Brain microvascular endothelial cell (primary cell): Measurements from ENCODE around the gene PRKN.

Source experiments
- DNase-seq: peaks from one replicate; pipeline ENCODE4 v3.0.0-alpha.2; 2020
- H3K27ac ChIP-seq: fragments of 250-450 bp; sonication (Bioruptor Pico); 2 replicates; pipeline ENCODE4 v1.5.1; 2020; ENCODE audit warnings: mild to moderate bottlenecking, moderate library complexity
- H3K27me3 ChIP-seq: fragments of 250-450 bp; sonication (Bioruptor Pico); replicated peaks from 2 replicates; pipeline ENCODE4 v1.5.1; 2020; ENCODE audit warnings: mild to moderate bottlenecking
- H3K36me3 ChIP-seq: fragments of 250-450 bp; sonication (Bioruptor Pico); replicated peaks from 2 replicates; pipeline ENCODE4 v1.5.1; 2020; ENCODE audit warnings: mild to moderate bottlenecking
- H3K4me3 ChIP-seq: 2 replicates; pipeline ENCODE4 v1.5.1; 2011; ENCODE audit warnings: low read depth, mild to moderate bottlenecking, control low read depth, low read length, moderate library complexity
- in situ Hi-C: cut with HindIII; loops from 2 replicates; pipeline ENCODE4 v1.10.0; 2017; ENCODE audit warnings: low sequenced_read_pairs, low pct_ligation_motif_present
- TF ChIP-seq, protein P1 (sequence below): IDR thresholded peaks from 2 replicates; pipeline ENCODE4 v1.5.1; 2011; ENCODE audit warnings: low read depth, mild to moderate bottlenecking, moderate library complexity, low read length, control low read depth, inconsistent platforms; ENCODE audit errors: missing control alignments

PRKN gene

DNA sequence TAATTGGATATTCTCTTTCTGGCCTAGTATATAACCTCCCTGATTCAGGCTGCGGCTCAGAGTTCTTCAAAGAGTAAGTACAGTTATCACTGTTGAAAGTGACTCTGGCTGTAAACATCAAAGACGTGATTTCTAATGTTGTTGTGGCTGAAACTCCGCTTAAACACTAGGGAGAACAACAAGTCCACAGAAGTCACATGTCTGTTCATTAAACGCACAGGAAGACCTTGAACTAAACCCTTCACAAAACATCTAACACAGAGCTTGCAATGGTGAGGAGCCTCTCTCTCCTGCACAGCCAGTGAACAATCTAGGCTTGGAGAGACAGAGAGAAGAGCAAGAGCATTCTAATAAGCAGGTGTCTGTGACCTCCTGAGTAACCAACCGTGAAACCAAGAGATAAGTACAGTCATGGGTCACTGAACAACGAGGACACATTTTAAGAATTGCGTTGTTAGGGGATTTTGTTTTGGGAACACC, 249.3 kb downstream of the PRKN start:
- Histone ChIP-seq H3K36me3 (no peaks in the 10 kb centered on the region), H3K27ac (no peak overlapping the region), H3K4me3 (no peak overlapping the region), H3K27me3 (no peaks in the 10 kb centered on the region)
- TF ChIP-seq, protein P1, sequence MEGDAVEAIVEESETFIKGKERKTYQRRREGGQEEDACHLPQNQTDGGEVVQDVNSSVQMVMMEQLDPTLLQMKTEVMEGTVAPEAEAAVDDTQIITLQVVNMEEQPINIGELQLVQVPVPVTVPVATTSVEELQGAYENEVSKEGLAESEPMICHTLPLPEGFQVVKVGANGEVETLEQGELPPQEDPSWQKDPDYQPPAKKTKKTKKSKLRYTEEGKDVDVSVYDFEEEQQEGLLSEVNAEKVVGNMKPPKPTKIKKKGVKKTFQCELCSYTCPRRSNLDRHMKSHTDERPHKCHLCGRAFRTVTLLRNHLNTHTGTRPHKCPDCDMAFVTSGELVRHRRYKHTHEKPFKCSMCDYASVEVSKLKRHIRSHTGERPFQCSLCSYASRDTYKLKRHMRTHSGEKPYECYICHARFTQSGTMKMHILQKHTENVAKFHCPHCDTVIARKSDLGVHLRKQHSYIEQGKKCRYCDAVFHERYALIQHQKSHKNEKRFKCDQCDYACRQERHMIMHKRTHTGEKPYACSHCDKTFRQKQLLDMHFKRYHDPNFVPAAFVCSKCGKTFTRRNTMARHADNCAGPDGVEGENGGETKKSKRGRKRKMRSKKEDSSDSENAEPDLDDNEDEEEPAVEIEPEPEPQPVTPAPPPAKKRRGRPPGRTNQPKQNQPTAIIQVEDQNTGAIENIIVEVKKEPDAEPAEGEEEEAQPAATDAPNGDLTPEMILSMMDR, result no peak
- no peak for DNase-seq
- in situ Hi-C loops, result no loop called here

DNA sequence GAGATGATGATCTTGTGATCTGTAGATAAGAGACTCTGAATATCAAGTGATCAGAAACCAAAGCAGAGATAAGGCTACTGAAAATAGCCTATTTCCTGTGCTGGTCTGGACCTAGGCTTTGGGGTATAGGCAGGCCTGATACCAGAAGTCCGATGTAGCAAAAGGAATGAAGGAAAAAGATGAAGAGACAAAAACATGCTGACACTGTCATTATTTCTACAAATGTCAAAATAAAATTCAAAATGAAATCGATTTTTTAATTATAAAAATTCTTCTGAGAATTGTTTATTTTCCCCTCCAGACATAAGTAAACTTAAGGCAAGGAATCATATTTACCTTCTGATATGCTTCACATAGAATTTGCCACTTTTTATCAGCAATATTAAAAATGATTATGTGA, 252.8 kb downstream of the PRKN start:
- Histone ChIP-seq H3K36me3 (no peaks in the 10 kb centered on the region), H3K4me3 (no peak overlapping the region), H3K27me3 (no peaks in the 10 kb centered on the region), H3K27ac (no peak overlapping the region)
- in situ Hi-C loops, result no loop called here
- DNase-seq, result no peak
- TF ChIP-seq, protein P1, result no peak

DNA sequence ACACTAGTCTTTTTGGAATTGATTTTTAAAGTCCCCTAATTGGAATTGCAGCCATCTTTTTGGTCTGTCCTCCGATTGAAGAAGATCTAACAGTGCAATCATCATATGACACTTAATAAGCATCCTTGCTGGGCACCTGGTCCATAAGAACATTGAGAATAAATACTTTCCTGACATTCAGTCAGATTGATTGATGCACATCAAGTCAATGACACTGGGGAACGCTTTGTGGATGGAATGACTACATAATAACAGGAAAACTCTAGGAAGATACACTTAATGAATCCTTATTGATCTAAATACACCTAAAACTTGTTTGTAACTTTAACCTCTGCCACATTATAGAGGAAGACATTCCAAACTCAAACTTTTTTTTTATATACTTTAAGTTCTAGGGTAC, 255.7 kb downstream of the PRKN start:
- Histone ChIP-seq H3K4me3 (no peak overlapping the region), H3K27ac (no peak overlapping the region), H3K36me3 (no peaks in the 10 kb centered on the region), H3K27me3 (no peaks in the 10 kb centered on the region)
- TF ChIP-seq, protein P1, result no peak
- in situ Hi-C loops, result no loop called here
- DNase-seq, result no peak

DNA sequence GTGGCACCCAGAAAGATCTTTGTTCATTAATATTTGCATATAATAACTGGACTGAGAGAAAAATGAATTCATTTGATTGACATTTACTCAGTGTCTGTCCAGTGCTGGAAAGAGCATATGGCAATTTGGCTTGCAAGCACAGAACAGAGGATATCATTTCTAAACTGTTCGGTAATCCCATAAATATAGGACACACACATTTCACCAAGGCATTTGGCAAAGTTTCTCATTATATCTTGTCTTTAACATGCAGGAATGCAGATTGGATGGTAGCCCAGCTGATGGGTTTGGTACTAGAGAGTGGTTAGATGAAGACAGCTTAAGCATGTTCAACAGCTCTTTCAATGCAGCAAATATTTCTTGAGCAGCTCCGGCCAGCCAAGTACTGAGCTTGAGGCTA, 259.2 kb downstream of the PRKN start:
- Histone ChIP-seq H3K27ac (no peak overlapping the region), H3K4me3 (no peak overlapping the region), H3K36me3 (no peaks in the 10 kb centered on the region), H3K27me3 (no peaks in the 10 kb centered on the region)
- in situ Hi-C loops, result no loop called here
- TF ChIP-seq, protein P1, result no peak
- no peak for DNase-seq

DNA sequence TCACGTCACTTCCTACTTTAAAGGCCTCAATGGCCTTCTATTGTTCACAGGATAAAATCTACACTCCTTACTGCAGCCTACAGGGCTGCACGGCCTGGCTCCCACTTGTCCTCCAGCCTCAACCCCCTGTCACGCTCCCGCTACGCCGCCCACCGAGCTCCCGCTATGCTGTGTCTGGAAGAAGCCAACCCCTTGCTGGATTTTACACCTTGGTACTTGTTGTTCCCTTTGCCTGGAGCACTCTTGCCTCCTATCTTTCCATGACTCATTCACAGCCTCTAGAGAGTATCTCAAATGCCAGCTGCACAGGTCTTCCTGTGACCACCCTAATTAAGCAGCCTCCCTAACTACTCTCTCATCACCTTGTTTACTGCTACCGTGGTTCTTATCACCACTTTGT, 259.9 kb downstream of the PRKN start:
- no peaks in the 10 kb centered on the region for H3K27me3 ChIP-seq
- TF ChIP-seq, protein P1, result no peak
- H3K36me3 ChIP-seq, result no peaks in the 10 kb centered on the region
- no peak for DNase-seq
- no peak overlapping the region for H3K4me3 ChIP-seq
- no peak overlapping the region for H3K27ac ChIP-seq
- in situ Hi-C loops, result no loop called here

DNA sequence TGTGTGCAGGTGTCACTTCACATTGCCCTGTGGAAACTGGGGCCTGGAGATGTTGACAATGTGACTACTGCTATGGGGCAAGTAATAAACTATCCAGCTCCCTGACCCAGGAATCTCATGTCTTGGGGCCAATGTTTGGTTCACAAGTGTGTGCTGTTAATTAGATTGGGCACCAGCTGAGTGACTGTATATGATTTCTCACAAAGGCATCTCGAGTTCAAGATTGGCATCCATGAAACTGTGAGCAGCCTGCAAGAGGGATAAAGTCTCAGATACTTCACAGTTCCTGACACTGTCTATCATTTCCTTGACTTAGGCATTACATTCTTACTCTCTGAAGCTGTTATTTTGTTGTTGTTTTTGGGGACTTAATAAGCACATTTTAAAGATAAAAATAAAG, 264.0 kb downstream of the PRKN start:
- Histone ChIP-seq H3K36me3 (no peaks in the 10 kb centered on the region), H3K27ac (no peak overlapping the region), H3K27me3 (no peaks in the 10 kb centered on the region), H3K4me3 (no peak overlapping the region)
- TF ChIP-seq, protein P1, result no peak
- DNase-seq, result no peak
- in situ Hi-C loops, result no loop called here
